Measurements from ENCODE around the gene GRM1. TPM values are rescaled to one million over a fixed set of nuclear protein-coding genes. Genes with fewer than 3 reads are reported as not detected.

GRM1 gene
- total and polyA plus RNA-seq, 12 donors: under 0.01 to 1.3 (median 0.07) TPM; not detected in 3

- Histone ChIP-seq H3K4me1 (replicated peaks in 1 of 2) (no peaks in the 10 kb centered on the region), H3K9me3 (replicated peaks in 1 of 3) (no peaks in the 10 kb centered on the region), H3K4me3 (no peak overlapping the region), H3K27me3 (no peaks in the 10 kb centered on the region), H3K27ac (no peak overlapping the region), H3K36me3 (replicated peaks in 1 of 2) (no peaks in the 10 kb centered on the region)
- DNase-seq: no peak
- TF ChIP-seq CTCF (IDR thresholded peaks at IDR 0.05) (no peak), POLR2A (IDR thresholded peaks at IDR 0.05) (no peak)
- WGBS, 4 donors: 59 to 72% (median 66%) methylated on average over 2 of the region's 2 CpGs
- intact Hi-C loops (cut with DNase I): no loop called here
Measured at GRCh38 chr6:146106532-146106931, 77.7 kb downstream of the GRM1 start.

GRCh38 chr6:146110990-146111389 is 82.1 kb downstream of the GRM1 start:
- H3K36me3 ChIP-seq (replicated peaks in 1 of 2): no peaks in the 10 kb centered on the region
- DNase-seq: no peak
- no peaks in the 10 kb centered on the region for H3K27me3 ChIP-seq
- TF ChIP-seq CTCF (IDR thresholded peaks at IDR 0.05) (no peak), POLR2A (IDR thresholded peaks at IDR 0.05) (no peak)
- no peak overlapping the region for H3K27ac ChIP-seq
- no peaks in the 10 kb centered on the region for H3K9me3 ChIP-seq (replicated peaks in 1 of 3)
- intact Hi-C loops (cut with DNase I): no loop called here
- no peak overlapping the region for H3K4me3 ChIP-seq
- WGBS, 4 donors: 31 to 55% (median 49%) methylated on average over 1 of the region's 1 CpG
- H3K4me1 ChIP-seq (replicated peaks in 1 of 2): no peaks in the 10 kb centered on the region

GRCh38 chr6:146111881-146112450 is 83.1 kb downstream of the GRM1 start:
- TF ChIP-seq CTCF (IDR thresholded peaks at IDR 0.05): no peak
- no peak for TF ChIP-seq POLR2A (IDR thresholded peaks at IDR 0.05)
- Histone ChIP-seq H3K4me1 (replicated peaks in 1 of 2) (no peaks in the 10 kb centered on the region), H3K4me3 (no peak overlapping the region), H3K9me3 (replicated peaks in 1 of 3) (no peaks in the 10 kb centered on the region), H3K27me3 (no peaks in the 10 kb centered on the region), H3K27ac (no peak overlapping the region), H3K36me3 (replicated peaks in 1 of 2) (no peaks in the 10 kb centered on the region)
- intact Hi-C loops (cut with DNase I): no loop called here
- DNase-seq: no peak

- Histone ChIP-seq H3K4me3 (no peak overlapping the region), H3K27ac (no peak overlapping the region), H3K27me3 (no peaks in the 10 kb centered on the region), H3K36me3 (replicated peaks in 1 of 2) (no peaks in the 10 kb centered on the region), H3K9me3 (replicated peaks in 1 of 3) (no peaks in the 10 kb centered on the region), H3K4me1 (replicated peaks in 1 of 2) (no peaks in the 10 kb centered on the region)
- no peak for TF ChIP-seq CTCF (IDR thresholded peaks at IDR 0.05)
- TF ChIP-seq POLR2A (IDR thresholded peaks at IDR 0.05): no peak
- 50 to 56% (median 55%) methylated on average over 5 of the region's 5 CpGs for WGBS, 4 donors
- DNase-seq: no peak
- intact Hi-C loops (cut with DNase I): no loop called here
Measured at GRCh38 chr6:146113084-146113623, 84.3 kb downstream of the GRM1 start.

Data from adrenal gland (tissue), 12 donors.